IMR-90 (cell line): ENCODE data around the gene GPR173.

Experiments used
- CTCF ChIP-seq: conservative IDR thresholded peaks from 2 replicates; pipeline ENCODE4 v1.5.1; 2012; ENCODE audit warnings: mild to moderate bottlenecking, low read depth, low read length, improper control_type of control experiment
- MXI1 ChIP-seq: IDR thresholded peaks from 2 replicates; pipeline ENCODE4 v1.6.1; 2012; ENCODE audit warnings: low read depth, mild to moderate bottlenecking, low read length, moderate library complexity, borderline replicate concordance
- NFE2L2 ChIP-seq: fragments of 150-350 bp; IDR thresholded peaks from 2 replicates; pipeline ENCODE4 v1.6.1; 2016; ENCODE audit warnings: low read depth, mild to moderate bottlenecking, low read length
- POLR2A ChIP-seq: IDR thresholded peaks from 2 replicates; pipeline ENCODE4 v1.6.1; 2012; ENCODE audit warnings: mild to moderate bottlenecking, low read depth, low read length
- RAD21 ChIP-seq: IDR thresholded peaks from 2 replicates; pipeline ENCODE4 v1.6.1; 2012; ENCODE audit warnings: low read length, improper control_type of control experiment
- RFX5 ChIP-seq: IDR thresholded peaks from 2 replicates; pipeline ENCODE4 v1.8.0; 2012; ENCODE audit warnings: low read depth, mild to moderate bottlenecking, low read length, moderate library complexity
- SMC3 ChIP-seq: fragments of 150-350 bp; IDR thresholded peaks from 2 replicates; pipeline ENCODE4 v1.6.1; 2016; ENCODE audit warnings: low read depth, mild to moderate bottlenecking, antibody characterized with exemption, low read length, moderate library complexity
- USF2 ChIP-seq: fragments of 150-350 bp; IDR thresholded peaks from 2 replicates; pipeline ENCODE4 v1.6.1; 2017; ENCODE audit warnings: mild to moderate bottlenecking, antibody characterized with exemption, low read length, low read depth

- peak; percentile 53 for TF ChIP-seq SMC3
- peak; percentile 68 for TF ChIP-seq CTCF
- TF ChIP-seq RFX5, result no peak
- no peak for TF ChIP-seq MXI1
- no peak for TF ChIP-seq NFE2L2
- TF ChIP-seq RAD21, result peak; percentile 72
- no peak for TF ChIP-seq USF2
- TF ChIP-seq POLR2A, result no peak
Observed at GRCh38 chrX:53071604-53072417, 23.2 kb downstream of the GPR173 start.
